Thoracic aorta (tissue), 2 donors: ENCODE measurements around the gene EPS8L2. TPM values are rescaled to one million over a fixed set of nuclear protein-coding genes. Genes with fewer than 3 reads are reported as not detected.

Source experiments
- ATAC-seq: fragments of 150-250 bp; one replicate; pipeline ENCODE4 v1.8.0; 2017; ENCODE audit warnings: low read depth; ENCODE audit not compliant: insufficient number of reproducible peaks, low FRiP score
- DNase-seq: peaks from one replicate; pipeline ENCODE4 v3.0.0-alpha.2; 2020; ENCODE audit warnings: low spot score
- H3K27ac ChIP-seq, 2 donors: fragments of 200-600 bp; sonication (generic); 1 replicate in 1 of 2; 2 replicates in 1 of 2; pipeline ENCODE4 v1.5.1; 2016; ENCODE audit warnings: mild to moderate bottlenecking in 2 of 2, moderate library complexity in 2 of 2
- H3K27me3 ChIP-seq: fragments of 200-600 bp; sonication (generic); replicated peaks from 2 replicates; pipeline ENCODE4 v1.6.0; 2016; ENCODE audit warnings: mild to moderate bottlenecking; ENCODE audit not compliant: insufficient read depth
- H3K36me3 ChIP-seq: fragments of 200-600 bp; sonication (generic); one replicate; pipeline ENCODE4 v1.5.1; 2016
- H3K4me1 ChIP-seq, 2 donors: fragments of 200-600 bp; sonication (generic); 1 replicate in 1 of 2; 2 replicates in 1 of 2; pipeline versions ENCODE4 v1.5.1 to v1.6.0; 2016; ENCODE audit warnings: low read depth in 2 of 2, mild to moderate bottlenecking in 1 of 2; ENCODE audit not compliant: control insufficient read depth in 1 of 2
- H3K4me3 ChIP-seq: fragments of 200-600 bp; sonication (generic); 2 replicates; pipeline ENCODE4 v1.5.1; 2016; ENCODE audit warnings: mild to moderate bottlenecking
- H3K9me3 ChIP-seq: fragments of 200-600 bp; sonication (generic); 2 replicates; pipeline ENCODE4 v1.5.1; 2016
- total RNA-seq, 2 donors: library from RNA; depleted of rRNA; stranded (reverse); fragments of >200 nt; gene quantifications; one replicate each; pipeline versions ENCODE4 v1.1.0 to v1.2.3, GENCODE V29; 2016
- TF ChIP-seq, protein P1 (sequence below): fragments of 200-600 bp; sonication (generic); IDR thresholded peaks from one replicate; pipeline ENCODE4 v1.5.1; 2019; ENCODE audit warnings: antibody characterized with exemption

Gene EPS8L2
- total RNA-seq, 2 donors from 2014 or later = 39.6 to 75.9 TPM

DNA sequence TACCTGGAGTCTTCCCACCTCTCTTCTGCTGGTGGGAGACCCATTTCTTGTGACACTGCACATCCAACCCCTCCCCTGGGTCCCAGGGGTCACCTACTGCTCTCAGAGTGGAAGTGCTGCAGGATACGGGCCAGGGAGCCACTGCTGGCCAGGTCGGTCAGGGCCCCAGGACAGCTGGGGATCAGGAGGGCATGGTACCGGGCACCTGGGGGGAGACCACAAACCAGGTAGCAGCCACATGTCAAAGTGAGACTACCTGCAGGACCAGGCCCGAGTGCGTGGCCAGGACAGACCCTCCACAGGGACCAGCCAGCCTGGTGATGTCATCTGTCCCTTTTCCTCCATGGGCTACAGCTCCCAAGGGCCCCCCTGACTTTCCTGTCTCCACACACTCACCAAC, 67.4 kb downstream of the EPS8L2 start:
- H3K4me3 ChIP-seq = no peak overlapping the region
- DNase-seq (no peak), ATAC-seq (no peak)
- H3K9me3 ChIP-seq = no peaks in the 10 kb centered on the region
- H3K36me3 ChIP-seq = peaks cover 20% of the 10 kb centered on the region
- H3K27me3 ChIP-seq = no peaks in the 10 kb centered on the region
- TF ChIP-seq, protein P1, sequence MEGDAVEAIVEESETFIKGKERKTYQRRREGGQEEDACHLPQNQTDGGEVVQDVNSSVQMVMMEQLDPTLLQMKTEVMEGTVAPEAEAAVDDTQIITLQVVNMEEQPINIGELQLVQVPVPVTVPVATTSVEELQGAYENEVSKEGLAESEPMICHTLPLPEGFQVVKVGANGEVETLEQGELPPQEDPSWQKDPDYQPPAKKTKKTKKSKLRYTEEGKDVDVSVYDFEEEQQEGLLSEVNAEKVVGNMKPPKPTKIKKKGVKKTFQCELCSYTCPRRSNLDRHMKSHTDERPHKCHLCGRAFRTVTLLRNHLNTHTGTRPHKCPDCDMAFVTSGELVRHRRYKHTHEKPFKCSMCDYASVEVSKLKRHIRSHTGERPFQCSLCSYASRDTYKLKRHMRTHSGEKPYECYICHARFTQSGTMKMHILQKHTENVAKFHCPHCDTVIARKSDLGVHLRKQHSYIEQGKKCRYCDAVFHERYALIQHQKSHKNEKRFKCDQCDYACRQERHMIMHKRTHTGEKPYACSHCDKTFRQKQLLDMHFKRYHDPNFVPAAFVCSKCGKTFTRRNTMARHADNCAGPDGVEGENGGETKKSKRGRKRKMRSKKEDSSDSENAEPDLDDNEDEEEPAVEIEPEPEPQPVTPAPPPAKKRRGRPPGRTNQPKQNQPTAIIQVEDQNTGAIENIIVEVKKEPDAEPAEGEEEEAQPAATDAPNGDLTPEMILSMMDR = no peak
- H3K4me1 ChIP-seq = peaks cover 15 to 32% of the 10 kb centered on the region in 2 donors
- no peak overlapping the region for H3K27ac ChIP-seq

DNA sequence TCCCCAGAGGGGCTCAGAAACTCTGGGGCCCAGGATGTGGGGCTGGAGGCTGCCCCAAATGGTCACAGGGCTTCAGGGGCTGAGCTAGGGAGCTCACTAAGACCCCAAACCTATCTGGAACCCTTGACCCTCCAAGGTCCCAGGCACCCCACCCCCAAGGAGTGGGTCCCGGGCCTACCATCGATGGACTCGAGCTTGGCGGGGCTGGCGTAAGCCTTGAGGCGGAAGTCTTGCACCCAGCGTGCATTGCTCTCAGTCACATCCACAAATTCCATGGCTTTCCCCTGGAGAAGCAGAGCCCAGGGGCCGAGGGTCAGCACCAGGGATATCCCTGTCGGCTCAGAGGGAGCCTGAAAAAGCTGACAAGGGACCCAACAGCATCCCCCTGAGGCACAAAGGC, 67.8 kb downstream of the EPS8L2 start:
- H3K4me1 ChIP-seq = peaks cover 15 to 34% of the 10 kb centered on the region in 2 donors

DNA sequence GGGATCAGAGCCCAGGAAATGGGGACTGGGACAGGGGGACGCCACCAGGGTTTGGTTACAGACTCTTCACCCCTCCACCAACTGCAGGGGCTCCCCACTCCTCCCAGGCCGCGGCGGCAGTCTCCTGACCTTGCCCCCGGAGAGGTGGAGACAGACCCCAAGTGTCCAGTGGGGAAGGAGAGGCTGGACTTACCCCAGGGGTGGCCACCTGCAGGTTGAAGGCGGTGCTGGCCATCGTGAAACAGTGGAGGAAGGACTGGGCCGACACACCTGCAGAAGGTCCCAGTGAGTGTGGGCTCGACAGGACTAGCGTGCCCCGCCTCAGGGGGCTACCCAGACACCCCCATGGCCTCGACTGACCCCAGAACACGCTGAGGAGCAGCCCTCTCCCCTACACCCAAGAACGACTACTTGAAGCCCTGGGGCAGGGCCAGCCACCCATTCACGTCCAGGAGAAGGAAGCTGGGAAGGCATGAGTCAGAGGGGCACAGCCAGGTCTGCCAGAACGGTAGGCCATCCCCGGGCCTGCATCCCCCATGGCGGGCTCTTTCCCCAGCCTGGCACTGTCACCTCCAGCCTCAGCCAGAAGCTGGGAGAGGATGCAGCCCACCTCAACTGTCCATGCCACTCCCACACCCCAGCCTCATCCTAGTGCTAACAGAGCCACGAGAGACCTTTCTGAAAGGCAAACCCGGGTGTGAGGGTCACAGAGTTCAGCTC, 69.0 kb downstream of the EPS8L2 start:
- TF ChIP-seq, protein P1 = no peak
- H3K36me3 ChIP-seq = peaks cover 16% of the 10 kb centered on the region
- no peak overlapping the region for H3K4me3 ChIP-seq
- H3K27me3 ChIP-seq = no peaks in the 10 kb centered on the region
- DNase-seq = no peak
- no peaks in the 10 kb centered on the region for H3K9me3 ChIP-seq
- H3K27ac ChIP-seq = no peak overlapping the region
- ATAC-seq = no peak
- H3K4me1 ChIP-seq = peaks cover 15 to 34% of the 10 kb centered on the region in 2 donors

More for the DNA sequence above, 67.8 kb downstream of the EPS8L2 start:
- Histone ChIP-seq H3K4me3 (no peak overlapping the region), H3K27me3 (no peaks in the 10 kb centered on the region), H3K36me3 (peaks cover 20% of the 10 kb centered on the region), H3K27ac (no peak overlapping the region), H3K9me3 (no peaks in the 10 kb centered on the region)
- DNase-seq = no peak
- TF ChIP-seq, protein P1 = no peak
- no peak for ATAC-seq

DNA sequence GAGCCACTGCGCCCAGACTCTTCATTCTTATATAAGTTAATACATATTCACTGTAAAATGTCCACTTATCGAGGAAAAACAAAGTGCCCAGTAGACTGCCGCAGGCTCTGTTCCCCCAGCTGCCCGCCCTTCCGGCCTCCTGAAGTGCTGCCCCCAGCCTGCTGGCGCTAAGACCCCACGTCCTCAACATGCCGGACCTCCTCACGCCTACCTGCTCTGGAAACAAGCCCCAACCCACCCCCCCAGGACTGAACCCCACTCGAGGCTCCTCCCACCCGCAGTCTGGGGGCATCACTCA, 70.2 kb downstream of the EPS8L2 start:
- H3K4me1 ChIP-seq = peaks cover 15 to 34% of the 10 kb centered on the region in 2 donors
- DNase-seq (no peak), ATAC-seq (no peak)
- H3K9me3 ChIP-seq = no peaks in the 10 kb centered on the region
- TF ChIP-seq, protein P1 = no peak
- H3K36me3 ChIP-seq = peaks cover 6% of the 10 kb centered on the region
- H3K4me3 ChIP-seq = peak overlapping the region; percentile 89
- H3K27me3 ChIP-seq = no peaks in the 10 kb centered on the region
- H3K27ac ChIP-seq = no peak overlapping the region

DNA sequence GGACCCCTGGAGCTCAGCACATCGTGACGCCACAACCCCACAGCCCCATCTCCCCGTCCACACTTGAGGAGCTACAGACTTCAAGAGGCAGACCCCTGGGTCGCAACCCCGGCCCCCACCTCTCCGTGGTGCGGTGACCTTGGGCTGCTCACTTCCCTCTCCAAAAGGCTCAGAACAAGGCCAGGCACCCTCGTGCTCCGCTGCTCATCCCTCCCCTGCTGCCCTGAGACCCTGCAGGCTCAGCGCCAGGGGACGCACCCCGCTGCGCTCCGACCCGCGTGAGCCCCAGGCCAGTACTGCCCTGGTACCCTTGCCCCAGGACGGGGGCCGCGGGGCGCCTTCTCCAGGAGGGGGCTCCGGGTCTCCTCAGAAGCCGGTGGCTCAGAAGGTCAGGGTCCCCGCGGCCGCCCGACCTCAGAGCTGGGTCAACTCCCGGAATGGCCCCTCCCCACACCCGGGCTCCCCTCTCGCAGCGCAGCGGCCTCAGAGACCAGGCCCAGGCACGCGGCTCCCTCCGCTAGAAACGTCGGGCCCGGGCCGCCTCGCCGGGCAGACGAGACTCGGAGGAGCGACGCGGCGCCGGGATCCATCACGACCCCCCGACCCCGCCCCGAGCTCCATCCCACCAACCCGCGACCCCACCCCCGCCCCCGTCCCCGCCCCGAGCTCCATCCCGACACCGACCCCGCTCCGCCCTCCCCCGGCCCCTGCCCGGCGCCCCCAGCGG, 70.7 kb downstream of the EPS8L2 start:
- ATAC-seq (no peak), DNase-seq (no peak)
- H3K27ac ChIP-seq = peak overlapping the region; percentile 58 to 60
- peak overlapping the region; percentile 89 for H3K4me3 ChIP-seq
- no peaks in the 10 kb centered on the region for H3K9me3 ChIP-seq
- peaks cover 5% of the 10 kb centered on the region for H3K36me3 ChIP-seq
- peaks cover 15 to 34% of the 10 kb centered on the region in 2 donors for H3K4me1 ChIP-seq
- TF ChIP-seq, protein P1 = no peak
- no peaks in the 10 kb centered on the region for H3K27me3 ChIP-seq

Other genes with a start within 250 kb of the EPS8L2 start
- 100 to 1,000 TPM; 224 to 355 TPM for gene RNH1, start 199.0 kb upstream of the EPS8L2 start, total RNA-seq
- 10 to 100 TPM; 17.7 to 32.4 TPM for gene HRAS, start 170.7 kb upstream of the EPS8L2 start, total RNA-seq
- under 1 TPM in 1 of 2 donors, not detected in 1; 0.41 TPM for gene LRRC56, start 168.7 kb upstream of the EPS8L2 start, total RNA-seq
- gene LMNTD2, start 145.5 kb upstream of the EPS8L2 start, total RNA-seq = 1 to 10 TPM; 1.1 to 2.7 TPM
- gene RASSF7, start 145.3 kb upstream of the EPS8L2 start, total RNA-seq = 10 to 100 TPM in 1 of 2 donors, 1 to 10 TPM in 1; 7.3 to 20.6 TPM
- 10 to 100 TPM; 31.3 to 39.6 TPM for gene PHRF1, start 129.8 kb upstream of the EPS8L2 start, total RNA-seq
- 10 to 100 TPM; 33.8 to 45.4 TPM for gene IRF7, start 90.3 kb upstream of the EPS8L2 start, total RNA-seq
- gene CDHR5, start 81.3 kb upstream of the EPS8L2 start, total RNA-seq = not detected
- not detected for gene SCT, start 79.0 kb upstream of the EPS8L2 start, total RNA-seq
- gene DRD4, start 69.0 kb upstream of the EPS8L2 start, total RNA-seq = under 1 TPM in 1 of 2 donors, not detected in 1; 0.27 TPM
- gene DEAF1, start 11.0 kb upstream of the EPS8L2 start, total RNA-seq = 10 to 100 TPM; 22.1 to 67.0 TPM
- 10 to 100 TPM; 22.4 to 22.5 TPM for gene TMEM80, start 10.4 kb upstream of the EPS8L2 start, total RNA-seq
- gene TALDO1, start 41.2 kb downstream of the EPS8L2 start, total RNA-seq = 100 to 1,000 TPM; 132 to 232 TPM
- 10 to 100 TPM; 32.5 to 48.7 TPM for gene GATD1, start 71.3 kb downstream of the EPS8L2 start, total RNA-seq
- gene CEND1, start 83.9 kb downstream of the EPS8L2 start, total RNA-seq = not detected
- gene SLC25A22, start 92.0 kb downstream of the EPS8L2 start, total RNA-seq = 10 to 100 TPM; 10.7 to 16.9 TPM
- gene PIDD1, start 99.0 kb downstream of the EPS8L2 start, total RNA-seq = 10 to 100 TPM; 10.9 to 52.0 TPM
- 100 to 1,000 TPM; 170 to 221 TPM for gene RPLP2, start 103.7 kb downstream of the EPS8L2 start, total RNA-seq
- gene PNPLA2, start 112.7 kb downstream of the EPS8L2 start, total RNA-seq = 100 to 1,000 TPM; 105 to 115 TPM
- gene CRACR2B, start 121.7 kb downstream of the EPS8L2 start, total RNA-seq = 10 to 100 TPM in 1 of 2 donors, 1 to 10 TPM in 1; 9.6 to 11.6 TPM
- gene CD151, start 126.7 kb downstream of the EPS8L2 start, total RNA-seq = 1,000 to 10,000 TPM in 1 of 2 donors, 100 to 1,000 TPM in 1; 532 to 1,455 TPM
- gene POLR2L, start 136.3 kb downstream of the EPS8L2 start, total RNA-seq = 10 to 100 TPM; 20.8 to 63.0 TPM
- 100 to 1,000 TPM in 1 of 2 donors, 10 to 100 TPM in 1; 55.5 to 107 TPM for gene TSPAN4, start 136.6 kb downstream of the EPS8L2 start, total RNA-seq
- 100 to 1,000 TPM in 1 of 2 donors, 10 to 100 TPM in 1; 61.2 to 195 TPM for gene CHID1, start 204.6 kb downstream of the EPS8L2 start, total RNA-seq
- 100 to 1,000 TPM in 1 of 2 donors, 10 to 100 TPM in 1; 99.0 to 109 TPM for gene AP2A2, start 219.6 kb downstream of the EPS8L2 start, total RNA-seq